GM20000 (cell line): ENCODE measurements around the gene FOXP1.

Experiments
- DNase-seq: peaks from one replicate; pipeline ENCODE4 v3.0.0; 2012; ENCODE audit warnings: low spot score
- CTCF ChIP-seq: IDR thresholded peaks from 2 replicates; pipeline ENCODE4 v1.5.1; 2012; ENCODE audit warnings: mild to moderate bottlenecking, control low read depth; ENCODE audit errors: extremely low read depth, missing control alignments

The FOXP1 gene

GRCh38 chr3:70992562-70993204, 590.8 kb downstream of the FOXP1 start:
- TF ChIP-seq CTCF, result no peak
- DNase-seq, result no peak

GRCh38 chr3:70992131-70992530, 591.4 kb downstream of the FOXP1 start:
- TF ChIP-seq CTCF, result no peak
- no peak for DNase-seq

- no peak for DNase-seq
- no peak for TF ChIP-seq CTCF
Observed at GRCh38 chr3:70990723-70991122, 592.8 kb downstream of the FOXP1 start.

GRCh38 chr3:70990185-70990584, 593.3 kb downstream of the FOXP1 start:
- DNase-seq, result no peak
- no peak for TF ChIP-seq CTCF

GRCh38 chr3:70989174-70989573, 594.4 kb downstream of the FOXP1 start:
- no peak for DNase-seq
- TF ChIP-seq CTCF, result no peak

GRCh38 chr3:70988111-70988510, 595.4 kb downstream of the FOXP1 start:
- TF ChIP-seq CTCF, result no peak
- no peak for DNase-seq

GRCh38 chr3:70985572-70985971, 598.0 kb downstream of the FOXP1 start:
- no peak for DNase-seq

More at GRCh38 chr3:70985572-70985971, 598.0 kb downstream of the FOXP1 start:
- TF ChIP-seq CTCF, result no peak
